ENCODE results near the gene AQP12A. TPM values are rescaled to one million over a fixed set of nuclear protein-coding genes. Genes with fewer than 3 reads are reported as not detected.

Gene AQP12A, protein sequence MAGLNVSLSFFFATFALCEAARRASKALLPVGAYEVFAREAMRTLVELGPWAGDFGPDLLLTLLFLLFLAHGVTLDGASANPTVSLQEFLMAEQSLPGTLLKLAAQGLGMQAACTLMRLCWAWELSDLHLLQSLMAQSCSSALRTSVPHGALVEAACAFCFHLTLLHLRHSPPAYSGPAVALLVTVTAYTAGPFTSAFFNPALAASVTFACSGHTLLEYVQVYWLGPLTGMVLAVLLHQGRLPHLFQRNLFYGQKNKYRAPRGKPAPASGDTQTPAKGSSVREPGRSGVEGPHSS
- total RNA-seq (ENCODE audit: low replicate concordance) = not detected in 2 replicates

DNA sequence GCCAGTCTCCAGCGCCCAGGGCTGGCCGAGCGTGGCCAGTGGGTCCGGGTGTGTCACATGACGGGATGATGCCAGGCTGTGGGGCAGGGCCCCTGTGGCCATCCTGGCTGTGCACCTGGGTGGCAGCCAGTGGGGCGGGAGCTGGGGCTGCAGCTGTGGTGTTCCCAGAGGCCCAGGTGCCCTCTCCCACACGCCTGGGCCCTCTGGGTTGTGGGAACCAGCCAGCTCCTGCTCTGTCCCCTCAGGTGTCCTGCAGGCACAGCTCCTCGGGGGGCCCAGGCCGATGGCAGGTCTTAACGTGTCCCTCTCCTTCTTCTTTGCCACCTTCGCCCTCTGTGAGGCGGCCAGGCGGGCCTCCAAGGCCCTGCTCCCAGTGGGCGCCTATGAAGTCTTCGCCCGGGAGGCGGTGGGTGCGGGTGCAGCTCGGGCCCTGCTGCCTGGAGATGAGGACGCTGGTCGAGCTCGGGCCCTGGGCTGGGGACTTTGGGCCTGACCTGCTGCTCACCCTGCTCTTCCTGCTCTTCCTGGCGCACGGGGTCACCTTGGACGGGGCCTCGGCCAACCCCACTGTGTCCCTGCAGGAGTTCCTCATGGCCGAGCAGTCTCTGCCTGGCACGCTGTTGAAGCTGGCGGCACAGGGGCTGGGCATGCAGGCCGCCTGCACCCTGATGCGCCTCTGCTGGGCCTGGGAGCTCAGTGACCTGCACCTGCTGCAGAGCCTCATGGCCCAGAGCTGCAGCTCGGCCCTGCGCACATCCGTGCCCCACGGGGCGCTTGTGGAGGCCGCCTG, at the start of gene AQP12A:
TSS of gene AQP12A (plus strand) at position 236 of the 790 bp plus-strand sequence. CDS start at position 284, 48 bp downstream.

DNA sequence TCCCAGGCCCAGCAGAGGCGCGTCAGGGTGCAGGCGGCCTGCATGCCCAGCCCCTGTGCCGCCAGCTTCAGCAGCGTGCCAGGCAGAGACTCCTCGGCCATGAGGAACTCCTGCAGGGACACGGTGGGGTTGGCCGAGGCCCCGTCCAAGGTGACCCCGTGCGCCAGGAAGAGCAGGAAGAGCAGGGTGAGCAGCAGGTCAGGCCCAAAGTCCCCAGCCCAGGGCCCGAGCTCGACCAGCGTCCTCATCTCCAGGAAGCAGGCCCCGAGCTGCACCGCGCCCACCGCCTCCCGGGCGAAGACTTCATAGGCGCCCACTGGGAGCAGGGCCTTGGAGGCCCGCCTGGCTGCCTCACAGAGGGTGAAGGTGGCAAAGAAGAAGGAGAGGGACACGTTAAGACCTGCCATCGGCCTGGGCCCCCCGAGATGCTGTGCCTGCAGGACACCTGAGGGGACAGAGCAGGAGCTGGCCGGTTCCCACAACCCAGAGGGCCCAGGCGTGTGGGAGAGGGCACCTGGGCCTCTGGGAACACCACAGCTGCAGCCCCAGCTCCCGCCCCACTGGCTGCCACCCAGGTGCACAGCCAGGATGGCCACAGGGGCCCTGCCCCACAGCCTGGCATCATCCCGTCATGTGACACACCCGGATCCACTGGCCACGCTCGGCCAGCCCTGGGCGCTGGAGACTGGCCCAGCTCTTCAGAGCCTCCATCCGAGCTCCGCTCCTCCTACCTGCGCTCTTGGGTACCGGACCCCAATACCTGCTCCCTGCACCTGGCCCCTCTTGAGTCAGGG, 9.0 kb upstream of the AQP12A start, which contains the start of gene AQP12B:
TSS of gene AQP12B (minus strand) at position 455 of the 794 bp plus-strand sequence. CDS start at position 407, 48 bp downstream.

Other genes with a start within 250 kb of the AQP12A start
- gene ANKMY1, start 133.9 kb upstream of the AQP12A start, total RNA-seq (ENCODE audit: low replicate concordance) = 5.0 and 7.5 TPM in 2 replicates
- 0.23 and 2.6 TPM in 2 replicates for gene DUSP28, start 131.5 kb upstream of the AQP12A start, total RNA-seq (ENCODE audit: low replicate concordance)
- gene RNPEPL1, start 123.4 kb upstream of the AQP12A start, total RNA-seq (ENCODE audit: low replicate concordance) = 2.6 and 10.4 TPM in 2 replicates
- 14.9 and 18.6 TPM in 2 replicates for gene CAPN10, start 105.1 kb upstream of the AQP12A start, total RNA-seq (ENCODE audit: low replicate concordance)
- gene GPR35, start 66.4 kb upstream of the AQP12A start, total RNA-seq (ENCODE audit: low replicate concordance) = 0.23 and 0.30 TPM in 2 replicates
- not detected in 2 replicates for gene AQP12B, start 9.0 kb upstream of the AQP12A start, total RNA-seq (ENCODE audit: low replicate concordance)
- under 0.01 TPM in 1 of 2 replicates, not detected in the other for gene KIF1A, start 128.4 kb downstream of the AQP12A start, total RNA-seq (ENCODE audit: low replicate concordance)
- gene AGXT, start 177.0 kb downstream of the AQP12A start, total RNA-seq (ENCODE audit: low replicate concordance) = not detected in 2 replicates
- gene MAB21L4, start 204.3 kb downstream of the AQP12A start, total RNA-seq (ENCODE audit: low replicate concordance) = not detected in 2 replicates
- 0.12 TPM in 1 of 2 replicates, not detected in the other for gene CROCC2, start 214.5 kb downstream of the AQP12A start, total RNA-seq (ENCODE audit: low replicate concordance)